ENCODE data around the gene PDCL3. TPM values are rescaled to one million over a fixed set of nuclear protein-coding genes. Genes with fewer than 3 reads are reported as not detected.

Gene PDCL3
- total RNA-seq, 1 experiment from 2014 or later, result 24.2 TPM

DNA sequence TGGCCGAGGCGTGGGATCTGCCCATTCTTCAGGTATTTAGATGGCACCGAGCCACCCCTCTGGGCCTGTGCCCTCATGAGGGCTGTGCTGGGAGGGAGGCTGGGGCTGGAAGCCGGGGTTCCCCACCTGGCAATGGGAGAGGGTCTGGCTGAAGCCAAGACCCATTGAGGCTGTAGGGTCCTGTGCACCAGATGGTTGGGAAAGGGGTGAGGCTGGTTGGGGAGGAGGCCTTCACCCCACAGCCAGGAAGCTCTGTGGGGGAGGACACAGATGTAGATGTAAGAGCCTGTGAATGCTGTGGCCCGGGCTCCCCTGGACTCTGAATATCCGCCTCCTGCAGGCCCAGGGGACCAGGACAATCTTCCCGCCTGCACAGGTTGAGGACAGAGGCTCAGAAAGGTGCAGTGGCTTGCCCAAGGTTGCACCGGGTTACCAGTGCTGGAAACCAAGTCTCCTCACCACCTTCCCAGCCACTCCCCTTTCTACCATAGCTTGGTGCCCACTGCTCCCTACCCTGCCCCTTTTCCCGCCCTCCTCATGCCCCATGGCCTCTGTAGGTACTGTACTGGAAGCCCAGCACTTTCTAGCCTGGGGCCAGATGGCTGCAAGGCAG, 49.7 kb downstream of the PDCL3 start:
- intact Hi-C loops (cut with micrococcal nuclease), result no loop called here
- CTCF ChIA-PET, result interaction anchor here (1.3 to 8.3 kb wide), 2 partner anchors 370 to 376 kb away, joined by 6 to 109 read pairs; no protein-coding TSS in a partner anchor
- no peaks in the 10 kb centered on the region for H3K9me3 Mint-ChIP-seq (ENCODE audit: unreplicated experiment)
- POLR2A ChIA-PET, result no interaction called here
- H3K4me1 Mint-ChIP-seq (ENCODE audit: insufficient read depth, unreplicated experiment), result no peaks in the 10 kb centered on the region
- H3K27me3 Mint-ChIP-seq (ENCODE audit: insufficient read depth, unreplicated experiment), result peaks cover 31% of the 10 kb centered on the region
- H3K4me3 Mint-ChIP-seq (ENCODE audit: unreplicated experiment), result no peak overlapping the region
- H3K36me3 Mint-ChIP-seq (ENCODE audit: insufficient read depth, unreplicated experiment), result no peaks in the 10 kb centered on the region
- H3K27ac Mint-ChIP-seq (ENCODE audit: low read depth, unreplicated experiment), result no peak overlapping the region
- BruUV-seq (replicated peaks), result no TSS peak
- DNase-seq (ENCODE audit: unreplicated experiment), result no peak
- TF ChIP-seq, protein P1, sequence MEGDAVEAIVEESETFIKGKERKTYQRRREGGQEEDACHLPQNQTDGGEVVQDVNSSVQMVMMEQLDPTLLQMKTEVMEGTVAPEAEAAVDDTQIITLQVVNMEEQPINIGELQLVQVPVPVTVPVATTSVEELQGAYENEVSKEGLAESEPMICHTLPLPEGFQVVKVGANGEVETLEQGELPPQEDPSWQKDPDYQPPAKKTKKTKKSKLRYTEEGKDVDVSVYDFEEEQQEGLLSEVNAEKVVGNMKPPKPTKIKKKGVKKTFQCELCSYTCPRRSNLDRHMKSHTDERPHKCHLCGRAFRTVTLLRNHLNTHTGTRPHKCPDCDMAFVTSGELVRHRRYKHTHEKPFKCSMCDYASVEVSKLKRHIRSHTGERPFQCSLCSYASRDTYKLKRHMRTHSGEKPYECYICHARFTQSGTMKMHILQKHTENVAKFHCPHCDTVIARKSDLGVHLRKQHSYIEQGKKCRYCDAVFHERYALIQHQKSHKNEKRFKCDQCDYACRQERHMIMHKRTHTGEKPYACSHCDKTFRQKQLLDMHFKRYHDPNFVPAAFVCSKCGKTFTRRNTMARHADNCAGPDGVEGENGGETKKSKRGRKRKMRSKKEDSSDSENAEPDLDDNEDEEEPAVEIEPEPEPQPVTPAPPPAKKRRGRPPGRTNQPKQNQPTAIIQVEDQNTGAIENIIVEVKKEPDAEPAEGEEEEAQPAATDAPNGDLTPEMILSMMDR (IDR thresholded peaks at IDR 0.05; ENCODE audit: unreplicated experiment), result no peak

DNA sequence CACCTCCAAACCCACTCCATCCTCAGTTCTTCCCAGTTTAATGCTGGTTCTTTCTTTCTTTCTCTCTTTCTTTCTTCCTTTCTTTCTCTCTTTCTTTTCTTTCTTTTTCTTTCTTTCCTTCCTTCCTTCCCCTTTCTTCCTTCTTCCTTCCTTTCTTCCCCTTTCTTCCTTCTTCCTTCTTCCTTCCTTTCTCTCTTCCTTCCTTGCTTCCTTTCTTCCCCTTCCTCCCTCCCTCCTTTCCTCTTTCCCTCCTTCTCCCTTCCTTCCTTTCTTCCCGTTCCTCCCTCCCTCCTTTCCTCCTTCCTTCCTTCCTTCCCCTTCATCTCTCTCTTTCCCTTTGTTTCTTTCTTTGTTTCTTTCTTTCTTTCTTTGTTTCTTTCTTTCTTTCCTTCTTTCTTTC, 50.9 kb downstream of the PDCL3 start:
- POLR2A ChIA-PET, result no interaction called here
- intact Hi-C loops (cut with micrococcal nuclease), result no loop called here
- DNase-seq (ENCODE audit: unreplicated experiment), result no peak
- TF ChIP-seq, protein P1 (IDR thresholded peaks at IDR 0.05; ENCODE audit: unreplicated experiment), result no peak
- no peaks in the 10 kb centered on the region for H3K9me3 Mint-ChIP-seq (ENCODE audit: unreplicated experiment)
- peaks cover 43% of the 10 kb centered on the region for H3K27me3 Mint-ChIP-seq (ENCODE audit: insufficient read depth, unreplicated experiment)
- no peak overlapping the region for H3K27ac Mint-ChIP-seq (ENCODE audit: low read depth, unreplicated experiment)
- CTCF ChIA-PET, result interaction anchor here (0.7 to 8.3 kb wide), 3 partner anchors 12 to 374 kb away, joined by 3 to 109 read pairs (median 4); no protein-coding TSS in a partner anchor
- BruUV-seq (replicated peaks), result no TSS peak
- H3K4me1 Mint-ChIP-seq (ENCODE audit: insufficient read depth, unreplicated experiment), result no peaks in the 10 kb centered on the region
- H3K36me3 Mint-ChIP-seq (ENCODE audit: insufficient read depth, unreplicated experiment), result no peaks in the 10 kb centered on the region
- no peak overlapping the region for H3K4me3 Mint-ChIP-seq (ENCODE audit: unreplicated experiment)

DNA sequence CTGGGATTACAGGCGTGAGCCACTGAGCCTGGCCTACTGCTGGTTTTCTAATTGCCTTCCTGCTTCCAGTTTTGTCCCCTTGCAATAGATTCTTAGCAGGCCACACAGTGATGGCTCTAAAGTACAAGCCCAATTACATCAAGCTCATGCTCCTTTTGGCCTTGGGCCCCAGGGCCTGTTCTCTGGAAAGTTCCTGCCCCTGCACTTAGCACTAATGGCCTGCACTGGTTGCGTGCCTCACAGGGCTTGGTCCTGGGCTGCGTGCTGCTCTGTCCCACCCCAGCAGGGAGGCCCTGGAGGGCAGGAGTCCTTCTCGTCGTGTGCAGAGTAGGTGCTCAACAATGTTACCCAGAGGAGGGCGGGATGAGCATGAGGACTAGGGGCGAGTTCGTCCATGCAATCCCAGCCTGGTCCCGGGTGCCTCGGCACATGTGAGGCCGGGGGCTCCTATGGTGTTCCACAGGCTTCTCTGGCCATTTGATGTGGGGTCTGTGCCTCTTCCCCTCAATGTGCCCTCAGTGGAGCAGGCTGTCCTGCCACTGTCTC, 51.7 kb downstream of the PDCL3 start:
- peaks cover 51% of the 10 kb centered on the region for H3K27me3 Mint-ChIP-seq (ENCODE audit: insufficient read depth, unreplicated experiment)
- no peaks in the 10 kb centered on the region for H3K9me3 Mint-ChIP-seq (ENCODE audit: unreplicated experiment)
- DNase-seq (ENCODE audit: unreplicated experiment), result no peak
- BruUV-seq (replicated peaks), result no TSS peak
- no peak overlapping the region for H3K4me3 Mint-ChIP-seq (ENCODE audit: unreplicated experiment)
- H3K36me3 Mint-ChIP-seq (ENCODE audit: insufficient read depth, unreplicated experiment), result no peaks in the 10 kb centered on the region
- H3K27ac Mint-ChIP-seq (ENCODE audit: low read depth, unreplicated experiment), result no peak overlapping the region
- intact Hi-C loops (cut with micrococcal nuclease), result no loop called here
- H3K4me1 Mint-ChIP-seq (ENCODE audit: insufficient read depth, unreplicated experiment), result no peaks in the 10 kb centered on the region
- CTCF ChIA-PET, result interaction anchor here (1.0 kb wide), 1 partner anchor 12 kb away, joined by 3 read pairs; no protein-coding TSS in a partner anchor
- POLR2A ChIA-PET, result no interaction called here
- TF ChIP-seq, protein P1 (IDR thresholded peaks at IDR 0.05; ENCODE audit: unreplicated experiment), result no peak

DNA sequence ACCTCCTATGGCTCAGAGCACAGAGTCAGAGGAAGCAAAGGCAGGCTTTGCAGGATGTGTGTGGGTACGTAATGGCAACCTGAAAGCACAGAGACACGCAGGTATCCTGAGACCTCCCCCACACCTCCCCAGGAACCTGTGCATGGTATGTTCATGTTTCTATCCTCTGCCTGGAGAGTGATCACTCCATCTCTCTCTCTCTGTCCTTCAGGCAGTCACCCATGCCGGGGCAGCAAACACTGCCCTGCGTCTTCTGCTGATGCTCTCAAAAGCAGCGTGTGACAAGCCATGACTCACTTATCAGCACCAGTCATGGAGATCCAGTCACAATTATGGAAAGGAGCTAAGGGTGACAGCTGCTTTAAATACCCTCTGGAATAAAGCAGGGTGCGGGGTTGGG, 52.7 kb downstream of the PDCL3 start:
- ChIA-PET CTCF (no interaction called here), POLR2A (no interaction called here)
- Mint-ChIP-seq H3K4me1 (ENCODE audit: insufficient read depth, unreplicated experiment) (no peaks in the 10 kb centered on the region), H3K27ac (ENCODE audit: low read depth, unreplicated experiment) (no peak overlapping the region), H3K9me3 (ENCODE audit: unreplicated experiment) (no peaks in the 10 kb centered on the region), H3K4me3 (ENCODE audit: unreplicated experiment) (no peak overlapping the region), H3K27me3 (ENCODE audit: insufficient read depth, unreplicated experiment) (peaks cover 58% of the 10 kb centered on the region), H3K36me3 (ENCODE audit: insufficient read depth, unreplicated experiment) (no peaks in the 10 kb centered on the region)
- DNase-seq (ENCODE audit: unreplicated experiment), result no peak
- TF ChIP-seq, protein P1 (IDR thresholded peaks at IDR 0.05; ENCODE audit: unreplicated experiment), result no peak
- no TSS peak for BruUV-seq (replicated peaks)
- intact Hi-C loops (cut with micrococcal nuclease), result no loop called here
